HEK293 (cell line): Measurements from ENCODE around the gene FAHD2A.

Experiments
- ZNF292 ChIP-seq: fragments of 450-650 bp; formaldehyde crosslinking; IDR thresholded peaks from 2 replicates; pipeline ENCODE4 v1.5.1; 2016; ENCODE audit warnings: low read depth, missing biosample characterization, missing genetic modification characterization, borderline replicate concordance
- TF ChIP-seq, protein P1 (sequence below): fragments of 450-650 bp; formaldehyde crosslinking; IDR thresholded peaks from 2 replicates; pipeline ENCODE4 v1.5.1; 2016; ENCODE audit warnings: missing biosample characterization, missing genetic modification characterization
- TF ChIP-seq, protein P2 (sequence below): fragments of 450-650 bp; formaldehyde crosslinking; IDR thresholded peaks from 2 replicates; pipeline ENCODE4 v1.5.1; 2016; ENCODE audit warnings: missing biosample characterization, missing genetic modification characterization, low read depth
- TF ChIP-seq, protein P3 (sequence below): fragments of 450-650 bp; formaldehyde crosslinking; IDR thresholded peaks from 2 replicates; pipeline ENCODE4 v1.5.1; 2016; ENCODE audit warnings: missing biosample characterization, missing genetic modification characterization, borderline replicate concordance

DNA sequence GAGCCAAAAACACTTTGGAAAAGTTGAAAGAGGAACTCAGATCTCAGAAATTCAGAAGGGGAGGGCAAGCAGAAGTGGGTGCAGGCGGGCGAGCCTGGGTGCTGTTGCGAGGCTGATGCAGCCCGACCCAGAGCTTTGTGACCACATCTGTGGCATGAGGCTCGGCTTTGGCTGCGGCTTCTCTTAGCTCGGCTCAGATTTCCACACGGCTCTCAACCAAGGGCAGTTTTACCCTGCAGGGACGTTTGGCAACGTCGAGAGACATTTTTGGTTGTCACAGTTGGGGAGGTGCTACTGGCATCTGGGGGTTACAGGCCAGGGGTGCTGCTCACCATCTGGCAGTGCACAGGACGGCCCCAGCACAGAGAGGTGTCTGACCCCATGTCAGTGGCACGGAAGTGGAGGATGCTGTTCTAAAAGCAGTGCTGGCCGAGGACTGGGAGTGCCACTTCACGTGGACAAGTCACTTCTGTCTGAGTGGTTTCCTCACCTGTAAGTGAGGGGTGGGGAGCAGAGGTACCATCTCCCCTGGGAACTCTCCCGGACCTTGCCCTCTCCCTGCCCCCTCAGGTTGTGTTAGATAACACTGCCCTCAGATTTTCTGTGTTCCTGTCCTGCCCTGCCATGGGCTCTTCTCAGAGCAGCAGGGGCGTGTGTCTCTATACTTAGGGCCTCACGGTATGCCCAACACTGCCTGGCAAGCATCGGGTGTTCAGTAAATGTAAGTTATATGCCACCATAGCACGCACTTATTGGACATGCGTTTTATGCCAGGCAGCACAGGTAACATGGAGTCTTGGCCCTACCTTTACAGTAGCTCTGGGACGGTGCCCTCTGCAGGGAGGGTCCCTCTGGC lies 48.7 kb upstream of the FAHD2A start:
- no peak for TF ChIP-seq ZNF292 (tag by site-specific recombination)
- TF ChIP-seq, protein P1, sequence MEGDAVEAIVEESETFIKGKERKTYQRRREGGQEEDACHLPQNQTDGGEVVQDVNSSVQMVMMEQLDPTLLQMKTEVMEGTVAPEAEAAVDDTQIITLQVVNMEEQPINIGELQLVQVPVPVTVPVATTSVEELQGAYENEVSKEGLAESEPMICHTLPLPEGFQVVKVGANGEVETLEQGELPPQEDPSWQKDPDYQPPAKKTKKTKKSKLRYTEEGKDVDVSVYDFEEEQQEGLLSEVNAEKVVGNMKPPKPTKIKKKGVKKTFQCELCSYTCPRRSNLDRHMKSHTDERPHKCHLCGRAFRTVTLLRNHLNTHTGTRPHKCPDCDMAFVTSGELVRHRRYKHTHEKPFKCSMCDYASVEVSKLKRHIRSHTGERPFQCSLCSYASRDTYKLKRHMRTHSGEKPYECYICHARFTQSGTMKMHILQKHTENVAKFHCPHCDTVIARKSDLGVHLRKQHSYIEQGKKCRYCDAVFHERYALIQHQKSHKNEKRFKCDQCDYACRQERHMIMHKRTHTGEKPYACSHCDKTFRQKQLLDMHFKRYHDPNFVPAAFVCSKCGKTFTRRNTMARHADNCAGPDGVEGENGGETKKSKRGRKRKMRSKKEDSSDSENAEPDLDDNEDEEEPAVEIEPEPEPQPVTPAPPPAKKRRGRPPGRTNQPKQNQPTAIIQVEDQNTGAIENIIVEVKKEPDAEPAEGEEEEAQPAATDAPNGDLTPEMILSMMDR (tag by site-specific recombination), result no peak
- TF ChIP-seq, protein P2, sequence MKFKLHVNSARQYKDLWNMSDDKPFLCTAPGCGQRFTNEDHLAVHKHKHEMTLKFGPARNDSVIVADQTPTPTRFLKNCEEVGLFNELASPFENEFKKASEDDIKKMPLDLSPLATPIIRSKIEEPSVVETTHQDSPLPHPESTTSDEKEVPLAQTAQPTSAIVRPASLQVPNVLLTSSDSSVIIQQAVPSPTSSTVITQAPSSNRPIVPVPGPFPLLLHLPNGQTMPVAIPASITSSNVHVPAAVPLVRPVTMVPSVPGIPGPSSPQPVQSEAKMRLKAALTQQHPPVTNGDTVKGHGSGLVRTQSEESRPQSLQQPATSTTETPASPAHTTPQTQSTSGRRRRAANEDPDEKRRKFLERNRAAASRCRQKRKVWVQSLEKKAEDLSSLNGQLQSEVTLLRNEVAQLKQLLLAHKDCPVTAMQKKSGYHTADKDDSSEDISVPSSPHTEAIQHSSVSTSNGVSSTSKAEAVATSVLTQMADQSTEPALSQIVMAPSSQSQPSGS, result no peak
- TF ChIP-seq, protein P3, sequence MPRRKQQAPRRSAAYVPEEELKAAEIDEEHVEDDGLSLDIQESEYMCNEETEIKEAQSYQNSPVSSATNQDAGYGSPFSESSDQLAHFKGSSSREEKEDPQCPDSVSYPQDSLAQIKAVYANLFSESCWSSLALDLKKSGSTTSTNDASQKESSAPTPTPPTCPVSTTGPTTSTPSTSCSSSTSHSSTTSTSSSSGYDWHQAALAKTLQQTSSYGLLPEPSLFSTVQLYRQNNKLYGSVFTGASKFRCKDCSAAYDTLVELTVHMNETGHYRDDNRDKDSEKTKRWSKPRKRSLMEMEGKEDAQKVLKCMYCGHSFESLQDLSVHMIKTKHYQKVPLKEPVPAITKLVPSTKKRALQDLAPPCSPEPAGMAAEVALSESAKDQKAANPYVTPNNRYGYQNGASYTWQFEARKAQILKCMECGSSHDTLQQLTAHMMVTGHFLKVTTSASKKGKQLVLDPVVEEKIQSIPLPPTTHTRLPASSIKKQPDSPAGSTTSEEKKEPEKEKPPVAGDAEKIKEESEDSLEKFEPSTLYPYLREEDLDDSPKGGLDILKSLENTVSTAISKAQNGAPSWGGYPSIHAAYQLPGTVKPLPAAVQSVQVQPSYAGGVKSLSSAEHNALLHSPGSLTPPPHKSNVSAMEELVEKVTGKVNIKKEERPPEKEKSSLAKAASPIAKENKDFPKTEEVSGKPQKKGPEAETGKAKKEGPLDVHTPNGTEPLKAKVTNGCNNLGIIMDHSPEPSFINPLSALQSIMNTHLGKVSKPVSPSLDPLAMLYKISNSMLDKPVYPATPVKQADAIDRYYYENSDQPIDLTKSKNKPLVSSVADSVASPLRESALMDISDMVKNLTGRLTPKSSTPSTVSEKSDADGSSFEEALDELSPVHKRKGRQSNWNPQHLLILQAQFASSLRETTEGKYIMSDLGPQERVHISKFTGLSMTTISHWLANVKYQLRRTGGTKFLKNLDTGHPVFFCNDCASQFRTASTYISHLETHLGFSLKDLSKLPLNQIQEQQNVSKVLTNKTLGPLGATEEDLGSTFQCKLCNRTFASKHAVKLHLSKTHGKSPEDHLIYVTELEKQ, result no peak
